GM12878 (cell line): Measurements from ENCODE around the gene PPARD. TPM values are rescaled to one million over a fixed set of nuclear protein-coding genes. Genes with fewer than 3 reads are reported as not detected.

Experiments
- ATAC-seq: fragments of 200-7000 bp; cut with Tn5 transposase; 3 replicates; pipeline ENCODE4 v1.9.1; 2020; ENCODE audit warnings: mild to moderate bottlenecking, moderate library complexity
- BruUV-seq: library from RNA; stranded (reverse); fragments of 400-500 nt; replicated peaks from 2 replicates; lab custom pipeline; 2021; lab: Mats Ljungman, UMichigan
- CTCF ChIA-PET: fragments of 300-600 bp; sonication (Branson Sonifier 250); formaldehyde crosslinking; extraction: SDS; loops from one replicate; lab custom pipeline; 2021; ENCODE audit warnings: inconsistent platforms; lab: Yijun Ruan, JAX
- POLR2A ChIA-PET: fragments of 350-600 bp; formaldehyde crosslinking; extraction: SDS; loops from one replicate; lab custom pipeline; 2021; ENCODE audit warnings: inconsistent platforms; lab: Charles Lee
- RAD21 ChIA-PET: fragments of 300-600 bp; sonication (Branson Sonifier 250); formaldehyde crosslinking; loops from one replicate; lab custom pipeline; 2023; ENCODE audit warnings: antibody characterized with exemption; ENCODE audit not compliant: unreplicated experiment; lab: Charles Lee
- SMC1A ChIA-PET: fragments of 300-600 bp; sonication (Branson Sonifier 250); formaldehyde crosslinking; loops from one replicate; lab custom pipeline; 2023; ENCODE audit not compliant: unreplicated experiment, uncharacterized antibody; lab: Charles Lee
- DNase-seq: peaks from one replicate; pipeline ENCODE4 v3.0.0-alpha.2; 2011; ENCODE audit warnings: low read depth, low spot score
- FAIRE-seq: peaks from 3 replicates; lab custom pipeline; 2011; peaks lifted over from hg19 to GRCh38; lab: Jason Lieb, UNC
- H2AFZ ChIP-seq: 2 replicates; pipeline ENCODE4 v1.6.0; 2011; ENCODE audit warnings: low read depth, low read length, control low read depth; ENCODE audit not compliant: control insufficient read depth
- H3K27ac ChIP-seq: 2 replicates; pipeline ENCODE4 v1.5.1; 2011; ENCODE audit warnings: control low read depth; ENCODE audit not compliant: control insufficient read depth, insufficient read depth
- H3K27me3 ChIP-seq, 2 experiments: replicated peaks in 1 of 2; 2 replicates each; pipeline versions ENCODE4 v1.6.0 to v1.6.1; 2011; ENCODE audit warnings: low read length in 1 of 2; ENCODE audit not compliant: control insufficient read depth in 2 of 2, insufficient read depth in 2 of 2
- H3K36me3 ChIP-seq, 2 experiments: 2 replicates each; pipeline ENCODE4 v1.5.1; 2011; ENCODE audit warnings: low read length in 1 of 2; ENCODE audit not compliant: control insufficient read depth in 2 of 2, insufficient read depth in 2 of 2
- H3K4me1 ChIP-seq: 2 replicates; pipeline ENCODE4 v1.6.1; 2011; ENCODE audit warnings: mild to moderate bottlenecking, low read length, moderate library complexity, mixed read lengths; ENCODE audit not compliant: control insufficient read depth, insufficient read depth
- H3K4me2 ChIP-seq: 2 replicates; pipeline ENCODE4 v1.6.0; 2011; ENCODE audit warnings: control low read depth; ENCODE audit not compliant: control insufficient read depth, insufficient read depth
- H3K4me3 ChIP-seq: fragments of 200-600 bp; sonication (generic); 2 replicates; pipeline ENCODE4 v1.5.1; 2016
- H3K79me2 ChIP-seq: 2 replicates; pipeline ENCODE4 v1.6.0; 2011; ENCODE audit warnings: low read length; ENCODE audit not compliant: control insufficient read depth, insufficient read depth
- H3K9ac ChIP-seq: 2 replicates; pipeline ENCODE4 v1.8.0; 2011; ENCODE audit warnings: low read length, control low read depth, mixed read lengths; ENCODE audit not compliant: control insufficient read depth, insufficient read depth
- H3K9me3 ChIP-seq: replicated peaks from 3 replicates; pipeline ENCODE4 v1.5.1; 2011; ENCODE audit warnings: mild to moderate bottlenecking, low read length; ENCODE audit not compliant: control insufficient read depth, insufficient read depth
- H4K20me1 ChIP-seq: 2 replicates; pipeline ENCODE4 v1.6.0; 2011; ENCODE audit not compliant: control insufficient read depth, insufficient read depth
- CTCF ChIP-seq, 3 experiments: IDR thresholded peaks in 2 of 3; conservative IDR thresholded peaks in 1 of 3; 2 replicates each; pipeline ENCODE4 v1.5.1; 2011; ENCODE audit warnings: low read depth in 3 of 3, low read length in 3 of 3, mild to moderate bottlenecking in 3 of 3, control low read depth in 2 of 3, moderate library complexity in 2 of 3, inconsistent platforms in 1 of 3, mixed read lengths in 1 of 3; ENCODE audit not compliant: control insufficient read depth in 2 of 3, insufficient read depth in 1 of 3; ENCODE audit errors: extremely low read depth in 1 of 3
- EGR1 ChIP-seq, 2 experiments: IDR thresholded peaks; 1 replicate in 1 of 2; 2 replicates in 1 of 2; pipeline ENCODE4 v1.6.1; 2011 to 2012; ENCODE audit warnings: low read depth in 2 of 2, low read length in 2 of 2, borderline replicate concordance in 1 of 2, mild to moderate bottlenecking in 1 of 2, moderate library complexity in 1 of 2
- HDGF ChIP-seq: fragments of 450-650 bp; IDR thresholded peaks from 2 replicates; pipeline ENCODE4 v1.6.1; 2016; ENCODE audit warnings: antibody characterized with exemption
- IKZF1 ChIP-seq: fragments of 450-650 bp; conservative IDR thresholded peaks from 2 replicates; pipeline ENCODE4 v1.6.1; 2017; ENCODE audit warnings: antibody characterized with exemption, mild to moderate bottlenecking
- MTA2 ChIP-seq: fragments of 450-650 bp; IDR thresholded peaks from 2 replicates; pipeline ENCODE4 v1.6.1; 2016; ENCODE audit warnings: low read depth, mild to moderate bottlenecking, moderate library complexity
- PAX8 ChIP-seq: fragments of 450-650 bp; IDR thresholded peaks from 2 replicates; pipeline ENCODE4 v1.6.1; 2017; ENCODE audit warnings: mild to moderate bottlenecking, moderate library complexity
- POLR2A ChIP-seq: IDR thresholded peaks from 2 replicates; pipeline ENCODE4 v1.6.1; 2011; ENCODE audit warnings: low read depth, mild to moderate bottlenecking, low read length
- SMAD5 ChIP-seq: IDR thresholded peaks from 2 replicates; pipeline ENCODE4 v1.6.1; 2016; ENCODE audit warnings: antibody characterized with exemption, low read depth
- TARDBP ChIP-seq: IDR thresholded peaks from 2 replicates; pipeline ENCODE4 v1.6.1; 2016; ENCODE audit warnings: borderline replicate concordance
- ZBED1 ChIP-seq: IDR thresholded peaks from 2 replicates; pipeline ENCODE4 v1.6.1; 2016; ENCODE audit warnings: borderline replicate concordance
- WGBS: methylation state at CpG from one replicate; pipeline ENCODE4 v1.1.6; 2016; ENCODE audit warnings: low lambda C conversion rate; ENCODE audit not compliant: insufficient replicate concordance, insufficient coverage; ENCODE audit errors: missing lambda C conversion rate; 5-methylcytosine and 5-hydroxymethylcytosine counted together
- in situ Hi-C: fragments of 300-500 bp; cut with MboI; formaldehyde crosslinking; loops from 9 replicates; pipeline ENCODE4 v1.14.3; 2018; ENCODE audit warnings: mixed read lengths
- intact Hi-C: fragments of 100-400 bp; cut with micrococcal nuclease; formaldehyde crosslinking; loops from one replicate; pipeline ENCODE4 v1.14.2; 2022; ENCODE audit not compliant: unreplicated experiment
- polyA plus RNA-seq, 11 experiments: library from polyadenylated mRNA; depleted of rRNA in 4 of 11; unstranded in 6 of 11; stranded (reverse) in 5 of 11; fragments of >200 nt; fragmentation: Nextera tagmentation in 4 of 11; fragmentation: Illumina TruSeq in 1 of 11; extraction: Ambion mirVana in 4 of 11; extraction: Trizol in 1 of 11; gene quantifications; 1 replicate in 1 of 11; 2 replicates in 10 of 11; pipeline versions ENCODE4 v1.2.1 to v1.2.3, GENCODE V29; 2011 to 2016; ENCODE audit warnings: inconsistent platforms in 2 of 11, missing spikeins in 2 of 11, low read depth in 1 of 11
- total RNA-seq, 4 experiments: library from RNA; depleted of rRNA in 3 of 4; stranded (reverse); fragments of >200 nt in 3 of 4; fragmentation: Illumina TruSeq in 1 of 4; extraction: Trizol in 1 of 4; gene quantifications; 2 replicates each; pipeline versions ENCODE4 v1.2.1 to v1.2.3, GENCODE V29; 2013 to 2021

Gene PPARD
- total and polyA plus RNA-seq, 10 of the 15 experiments (the other 5 are each of a cell fraction or from before 2014, with no cell fraction given) = 0.05 to 12.6 (median 6.7) TPM

DNA sequence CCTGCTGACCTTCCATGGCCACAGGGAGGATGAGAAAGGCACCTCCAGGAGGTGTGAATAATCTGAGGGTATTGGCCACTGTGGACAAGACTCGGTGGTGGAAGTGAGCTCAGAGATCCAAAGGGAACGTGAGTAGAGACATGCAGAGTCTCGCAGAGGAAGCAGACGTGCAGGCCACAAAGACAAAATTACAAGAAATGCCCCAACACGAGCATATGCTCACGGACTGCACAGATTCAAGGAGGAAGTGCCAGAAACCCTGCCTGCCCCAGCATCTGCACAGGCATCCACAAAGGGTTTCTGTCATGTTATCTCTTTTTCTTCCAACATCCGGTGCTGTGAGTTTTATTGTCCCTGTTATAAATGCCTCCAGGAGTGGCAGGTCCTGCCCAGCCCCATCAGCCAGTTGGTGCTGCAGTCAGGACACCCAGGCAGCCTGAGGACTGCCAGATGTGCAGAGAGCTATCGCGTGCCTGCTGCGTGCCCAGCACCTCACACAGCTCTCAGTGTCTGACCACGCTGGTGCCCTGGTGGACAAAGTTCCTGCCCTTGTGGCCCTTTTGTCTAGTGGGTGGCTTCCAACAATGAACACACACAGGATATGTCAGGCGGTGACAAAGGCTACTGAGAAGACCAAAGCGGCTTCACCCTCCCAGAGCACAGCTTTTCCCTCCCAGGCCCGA lies 75.8 kb downstream of the PPARD start:
- TF ChIP-seq PAX8 (no peak), IKZF1 (no peak), ZBED1 (no peak), TARDBP (no peak), MTA2 (no peak), EGR1 (IDR thresholded peaks at IDR 0.05; ENCODE audit: borderline replicate concordance in 1 of 2, low read depth in 2 of 2, low read length in 2 of 2) (no peak), POLR2A (no peak), HDGF (no peak)
- no peak for DNase-seq
- Histone ChIP-seq H3K79me2 (no peaks in the 10 kb centered on the region), H3K36me3 (peaks cover 4% of the 10 kb centered on the region in 2 experiments; a peak in 3 of 4 replicates), H3K27ac (no peak overlapping the region), H4K20me1 (no peaks in the 10 kb centered on the region), H3K27me3 (no peaks in the 10 kb centered on the region), H3K4me3 (no peak overlapping the region), H2AFZ (no peak overlapping the region), H3K9me3 (no peaks in the 10 kb centered on the region), H3K9ac (no peak overlapping the region), H3K4me2 (no peak overlapping the region), H3K4me1 (no peaks in the 10 kb centered on the region)
- ChIA-PET SMC1A (no interaction called here), RAD21 (no interaction called here), CTCF (no interaction called here), POLR2A (no interaction called here)
- BruUV-seq = no TSS peak
- intact Hi-C loops = no loop called here
- WGBS = 92% methylated on average over 14 of the region's 14 CpGs
- in situ Hi-C loops = no loop called here
- no peak for ATAC-seq
- FAIRE-seq = no peak

- Histone ChIP-seq H3K4me1 (no peaks in the 10 kb centered on the region), H3K79me2 (no peaks in the 10 kb centered on the region), H3K36me3 (peaks cover 4% of the 10 kb centered on the region in 2 experiments), H3K9me3 (no peaks in the 10 kb centered on the region), H2AFZ (no peak overlapping the region), H3K4me3 (no peak overlapping the region), H3K27ac (no peak overlapping the region), H4K20me1 (no peaks in the 10 kb centered on the region), H3K4me2 (no peak overlapping the region), H3K9ac (no peak overlapping the region), H3K27me3 (no peaks in the 10 kb centered on the region)
- TF ChIP-seq CTCF (IDR thresholded peaks at IDR 0.05 in 2 of 3, conservative IDR thresholded peaks at IDR 0.05 in 1 of 3; ENCODE audit: control insufficient read depth in 2 of 3, extremely low read depth in 1 of 3, insufficient read depth in 1 of 3, low read depth in 3 of 3, low read length in 3 of 3) = 0 out of 6 replicates have a peak, but pooled peaks of 1 of the 3 experiments have one; percentile 9
- TF ChIP-seq SMAD5 = no peak
- POLR2A ChIA-PET = no interaction called here
- CTCF ChIA-PET = interaction anchor here (0.8 to 1.1 kb wide), 2 partner anchors 76 to 78 kb away, joined by 3 read pairs; no protein-coding TSS in a partner anchor
- DNase-seq = no peak
- intact Hi-C loops (no loop called here), in situ Hi-C loops (no loop called here)
- RAD21 ChIA-PET = no interaction called here
- no peak for ATAC-seq
- no TSS peak for BruUV-seq
- no peak for FAIRE-seq
- SMC1A ChIA-PET = interaction anchor here (0.9 kb wide), 1 partner anchor 48 kb away, joined by 3 read pairs; no protein-coding TSS in a partner anchor
- WGBS = 69% methylated on average over 5 of the region's 5 CpGs
These were observed 77.1 kb downstream of the PPARD start for GRCh38 chr6:35419417-35419816.
